B cell (primary cell): ENCODE data around the gene PREX1. TPM values are rescaled to one million over a fixed set of nuclear protein-coding genes. Genes with fewer than 3 reads are reported as not detected.

Source experiments
- ATAC-seq: fragments of 200-7000 bp; cut with Tn5 transposase; one replicate; pipeline ENCODE4 v1.10.0; 2021; ENCODE audit warnings: low read depth, mild to moderate bottlenecking, moderate number of reproducible peaks, moderate library complexity
- CTCF ChIA-PET: fragments of 350-600 bp; sonication (Branson Sonifier 250); formaldehyde crosslinking; loops from one replicate; lab custom pipeline; 2021; ENCODE audit warnings: antibody characterized with exemption, inconsistent platforms; lab: Charles Lee
- POLR2A ChIA-PET: fragments of 350-600 bp; sonication (Branson Sonifier 250); formaldehyde crosslinking; loops from one replicate; lab custom pipeline; 2021; ENCODE audit warnings: antibody characterized with exemption; lab: Charles Lee
- DNase-seq: peaks from one replicate; pipeline ENCODE4 v3.0.0; 2013
- H2AFZ ChIP-seq: 2 replicates; pipeline ENCODE4 v1.6.1; 2012; ENCODE audit warnings: mild to moderate bottlenecking, low read depth, low read length; ENCODE audit not compliant: insufficient read depth, poor library complexity, severe bottlenecking
- H3K27ac ChIP-seq, 2 donors: 1 replicate in 1 of 2; 2 replicates in 1 of 2; pipeline ENCODE4 v1.5.1; 2012 to 2013; ENCODE audit warnings: low read length in 2 of 2, mild to moderate bottlenecking in 2 of 2, moderate library complexity in 1 of 2
- H3K27me3 ChIP-seq, 4 experiments: fragments of 200-600 bp in 1 of 4; sonication (generic) in 1 of 4; replicated peaks in 1 of 4; 1 replicate in 2 of 4; 2 replicates in 2 of 4; pipeline versions ENCODE4 v1.6.1 to v1.7.0; 2013 to 2016; ENCODE audit warnings: low read length in 3 of 4, mild to moderate bottlenecking in 2 of 4, mixed read lengths in 1 of 4, moderate library complexity in 1 of 4; ENCODE audit not compliant: insufficient read depth in 4 of 4, control insufficient read depth in 3 of 4; ENCODE audit errors: control extremely low read depth in 1 of 4
- H3K36me3 ChIP-seq, 2 experiments: replicated peaks in 1 of 2; 1 replicate in 1 of 2; 2 replicates in 1 of 2; pipeline versions ENCODE4 v1.6.1 to v1.7.1; 2013; ENCODE audit warnings: low read length in 1 of 2; ENCODE audit not compliant: insufficient read depth in 2 of 2, control insufficient read depth in 1 of 2; ENCODE audit errors: control extremely low read depth in 1 of 2, extremely low read depth in 1 of 2
- H3K4me1 ChIP-seq, 2 donors: fragments of 200-600 bp in 1 of 2; sonication (generic) in 1 of 2; 1 replicate in 1 of 2; 2 replicates in 1 of 2; pipeline versions ENCODE4 v1.5.1 to v1.6.1; 2013 to 2017; ENCODE audit warnings: low read length in 2 of 2; ENCODE audit not compliant: control insufficient read depth in 2 of 2, insufficient read depth in 2 of 2
- H3K4me2 ChIP-seq: replicated peaks from 2 replicates; pipeline ENCODE3; 2012; ENCODE audit warnings: mild to moderate bottlenecking, low read depth, low read length; ENCODE audit not compliant: poor library complexity, severe bottlenecking
- H3K4me3 ChIP-seq, 5 experiments: fragments of 200-600 bp in 1 of 5; sonication (generic) in 1 of 5; 1 replicate in 3 of 5; 2 replicates in 2 of 5; pipeline versions ENCODE4 v1.5.1 to v1.7.0; 2011 to 2016; ENCODE audit warnings: low read length in 4 of 5, mild to moderate bottlenecking in 4 of 5, low read depth in 2 of 5, control low read depth in 1 of 5, moderate library complexity in 1 of 5; ENCODE audit not compliant: insufficient read depth in 1 of 5; ENCODE audit errors: control extremely low read depth in 1 of 5, extremely low read depth in 1 of 5
- H3K79me2 ChIP-seq: fragments of 200-600 bp; sonication (generic); one replicate; pipeline ENCODE4 v1.6.0; 2016; ENCODE audit warnings: low read length; ENCODE audit not compliant: control insufficient read depth, insufficient read depth
- H3K9ac ChIP-seq: fragments of 200-600 bp; sonication (generic); 2 replicates; pipeline ENCODE4 v1.6.1; 2017; ENCODE audit warnings: mild to moderate bottlenecking, low read length, moderate library complexity
- H3K9me3 ChIP-seq, 3 donors: one replicate each; pipeline versions ENCODE4 v1.6.1 to v1.7.1; 2013; ENCODE audit warnings: low read length in 2 of 3; ENCODE audit not compliant: control insufficient read depth in 2 of 3, insufficient read depth in 1 of 3; ENCODE audit errors: control extremely low read depth in 1 of 3
- H4K20me1 ChIP-seq: 2 replicates; pipeline ENCODE4 v1.6.0; 2012; ENCODE audit warnings: mild to moderate bottlenecking, low read length; ENCODE audit not compliant: insufficient read depth, control insufficient read depth, poor library complexity, severe bottlenecking
- H3K27ac Mint-ChIP-seq: one replicate; pipeline ENCODE4 v1.8.0; 2021; ENCODE audit warnings: mixed read lengths
- H3K27me3 Mint-ChIP-seq: one replicate; pipeline ENCODE4 v1.8.0; 2021; ENCODE audit warnings: mixed read lengths
- H3K4me1 Mint-ChIP-seq: one replicate; pipeline ENCODE4 v1.8.0; 2021; ENCODE audit warnings: mixed read lengths
- H3K4me3 Mint-ChIP-seq: one replicate; pipeline ENCODE4 v1.8.0; 2021; ENCODE audit warnings: mixed read lengths
- H3K9me3 Mint-ChIP-seq: one replicate; pipeline ENCODE4 v1.8.0; 2022; ENCODE audit warnings: mixed read lengths; ENCODE audit not compliant: insufficient read depth
- CTCF ChIP-seq: fragments of 200-600 bp; IDR thresholded peaks from one replicate; pipeline ENCODE4 v1.8.0; 2022; ENCODE audit warnings: antibody characterized with exemption, mild to moderate bottlenecking
- EZH2 ChIP-seq: IDR thresholded peaks from 2 replicates; pipeline ENCODE4 v1.6.1; 2012; ENCODE audit warnings: borderline replicate concordance, low read depth, mild to moderate bottlenecking, moderate library complexity, low read length; ENCODE audit not compliant: insufficient read depth, poor library complexity, severe bottlenecking
- WGBS: methylation state at CpG from one replicate; pipeline ENCODE4 v1.1.5; 2013; ENCODE audit warnings: missing lambda C conversion rate; ENCODE audit not compliant: insufficient coverage; 5-methylcytosine and 5-hydroxymethylcytosine counted together
- intact Hi-C: fragments of 100-400 bp; cut with micrococcal nuclease; formaldehyde crosslinking; loops from one replicate; pipeline ENCODE4 v1.10.0; 2022
- polyA plus RNA-seq: library from polyadenylated mRNA; depleted of rRNA; stranded (reverse); fragments of >200 nt; gene quantifications from 2 replicates; pipeline ENCODE4 v1.2.3, GENCODE V29; 2012
- total RNA-seq, 2 donors: library from RNA; stranded (reverse); fragments of 120-200 nt in 1 of 2; gene quantifications; 1 replicate in 1 of 2; 2 replicates in 1 of 2; pipeline versions ENCODE4 v1.2.3 to v1.2.4, GENCODE V29; 2013 to 2022

PREX1 gene
- total and polyA plus RNA-seq, 2 donors (not counting 1 experiment from before 2014, with no cell fraction given): 79.1 to 99.4 TPM

- ChIA-PET CTCF (interaction anchor here (1.0 to 2.2 kb wide), 2 partner anchors 97 to 162 kb away, joined by 3 to 11 read pairs; no protein-coding TSS in a partner anchor), POLR2A (interaction anchor here (0.8 kb wide), 1 partner anchor 23 kb away, joined by 3 read pairs; no protein-coding TSS in a partner anchor)
- Mint-ChIP-seq H3K4me3 (peak overlapping the region; percentile 92), H3K9me3 (no peaks in the 10 kb centered on the region), H3K4me1 (peaks cover 14% of the 10 kb centered on the region), H3K27me3 (no peaks in the 10 kb centered on the region), H3K27ac (peak overlapping the region; percentile 88)
- H3K9ac ChIP-seq: peak overlapping the region; percentile 28
- peak overlapping the region in 3 of 5 experiments; percentile 13 to 49 (median 38) for H3K4me3 ChIP-seq
- H3K27ac ChIP-seq: peak overlapping the region; percentile 63 to 84
- peaks cover 89% of the 10 kb centered on the region for H3K79me2 ChIP-seq
- no peak for DNase-seq
- intact Hi-C loops: loop anchor here (2.0 to 10.0 kb wide), 3 partner anchors 59 to 985 kb away; no protein-coding TSS in a partner anchor
- peaks cover 3% of the 10 kb centered on the region for H4K20me1 ChIP-seq
- H3K36me3 ChIP-seq: peaks cover 0 to 17% of the 10 kb centered on the region in 2 experiments
- no peaks in the 10 kb centered on the region for H3K9me3 ChIP-seq
- no peak overlapping the region for H2AFZ ChIP-seq
- WGBS: 69% methylated on average over 9 of the region's 15 CpGs
- no peak for TF ChIP-seq EZH2
- TF ChIP-seq CTCF: no peak
- H3K4me1 ChIP-seq: peaks cover 95 to 100% of the 10 kb centered on the region in 2 donors
- ATAC-seq: no peak
- H3K27me3 ChIP-seq: no peaks in the 10 kb centered on the region
- H3K4me2 ChIP-seq: peak overlapping the region; percentile 87
These were observed 7.8 kb downstream of the PREX1 start for GRCh38 chr20:48819821-48820648.
